HG03521 (cell line): ENCODE results near the gene HNMT.
"Not testable (repeated sequence)": the region's sequence is repeated elsewhere in the genome, so short reads cannot be mapped to it uniquely, and the experiment has no call there.

Experiments used
- ATAC-seq: cut with Tn5 transposase; IDR thresholded peaks from one replicate; pipeline ENCODE4 v1.9.1; 2021; ENCODE audit warnings: mild to moderate bottlenecking, moderate library complexity; ENCODE audit not compliant: unreplicated experiment

The HNMT gene

GRCh38 chr2:137945229-137945628 lies 19.0 kb upstream of the HNMT start:
- ATAC-seq: no peak

GRCh38 chr2:137946227-137946626 lies 18.0 kb upstream of the HNMT start:
- ATAC-seq: no peak

- ATAC-seq: no peak
These were observed 17.1 kb upstream of the HNMT start for GRCh38 chr2:137947032-137947727.

- no peak for ATAC-seq
These were observed 16.4 kb upstream of the HNMT start for GRCh38 chr2:137947728-137948336.

GRCh38 chr2:137948894-137949293 lies 15.4 kb upstream of the HNMT start:
- ATAC-seq: no peak

- no peak for ATAC-seq
These were observed 14.0 kb upstream of the HNMT start for GRCh38 chr2:137950238-137950637.

- ATAC-seq: no peak
These were observed 12.7 kb upstream of the HNMT start for GRCh38 chr2:137951586-137951985.

- no peak for ATAC-seq
These were observed 11.6 kb upstream of the HNMT start for GRCh38 chr2:137952586-137953129.

GRCh38 chr2:137955536-137955935 lies 8.7 kb upstream of the HNMT start:
- no peak for ATAC-seq

- no peak for ATAC-seq
These were observed 7.2 kb upstream of the HNMT start for GRCh38 chr2:137957033-137957432.

- no peak for ATAC-seq
These were observed 5.1 kb upstream of the HNMT start for GRCh38 chr2:137959166-137959565.

GRCh38 chr2:137960223-137960622 lies 4.0 kb upstream of the HNMT start:
- ATAC-seq: no peak

- no peak for ATAC-seq
These were observed 2.7 kb upstream of the HNMT start for GRCh38 chr2:137961602-137962001.

- no peak for ATAC-seq
These were observed 673 bp upstream of the HNMT start for GRCh38 chr2:137963535-137964065.

- no peak for ATAC-seq
These were observed 686 bp downstream of the HNMT start for GRCh38 chr2:137964859-137965459.

GRCh38 chr2:137966043-137966442 lies 1.8 kb downstream of the HNMT start:
- no peak for ATAC-seq

- no peak for ATAC-seq
These were observed 2.8 kb downstream of the HNMT start for GRCh38 chr2:137967042-137967441.

- no peak for ATAC-seq
These were observed 4.5 kb downstream of the HNMT start for GRCh38 chr2:137968477-137969417.

GRCh38 chr2:137969418-137969765 lies 5.1 kb downstream of the HNMT start:
- no peak for ATAC-seq

- ATAC-seq: no peak
These were observed 5.6 kb downstream of the HNMT start for GRCh38 chr2:137969876-137970275.

- ATAC-seq: not testable (repeated sequence)
These were observed 7.0 kb downstream of the HNMT start for GRCh38 chr2:137971259-137971658.
